GM12878 (cell line): Measurements from ENCODE around the gene S100A9. TPM values are rescaled to one million over a fixed set of nuclear protein-coding genes. Genes with fewer than 3 reads are reported as not detected.

Source experiments
- ATAC-seq: fragments of 200-7000 bp; cut with Tn5 transposase; 3 replicates; pipeline ENCODE4 v1.9.1; 2020; ENCODE audit warnings: mild to moderate bottlenecking, moderate library complexity
- BruUV-seq: library from RNA; stranded (reverse); fragments of 400-500 nt; replicated peaks from 2 replicates; lab custom pipeline; 2021; lab: Mats Ljungman, UMichigan
- CTCF ChIA-PET: fragments of 300-600 bp; sonication (Branson Sonifier 250); formaldehyde crosslinking; extraction: SDS; loops from one replicate; lab custom pipeline; 2021; ENCODE audit warnings: inconsistent platforms; lab: Yijun Ruan, JAX
- POLR2A ChIA-PET: fragments of 350-600 bp; formaldehyde crosslinking; extraction: SDS; loops from one replicate; lab custom pipeline; 2021; ENCODE audit warnings: inconsistent platforms; lab: Charles Lee
- RAD21 ChIA-PET: fragments of 300-600 bp; sonication (Branson Sonifier 250); formaldehyde crosslinking; loops from one replicate; lab custom pipeline; 2023; ENCODE audit warnings: antibody characterized with exemption; ENCODE audit not compliant: unreplicated experiment; lab: Charles Lee
- SMC1A ChIA-PET: fragments of 300-600 bp; sonication (Branson Sonifier 250); formaldehyde crosslinking; loops from one replicate; lab custom pipeline; 2023; ENCODE audit not compliant: unreplicated experiment, uncharacterized antibody; lab: Charles Lee
- DNase-seq: peaks from one replicate; pipeline ENCODE4 v3.0.0-alpha.2; 2011; ENCODE audit warnings: low read depth, low spot score
- FAIRE-seq: peaks from 3 replicates; lab custom pipeline; 2011; peaks lifted over from hg19 to GRCh38; lab: Jason Lieb, UNC
- H2AFZ ChIP-seq: 2 replicates; pipeline ENCODE4 v1.6.0; 2011; ENCODE audit warnings: low read depth, low read length, control low read depth; ENCODE audit not compliant: control insufficient read depth
- H3K27ac ChIP-seq: 2 replicates; pipeline ENCODE4 v1.5.1; 2011; ENCODE audit warnings: control low read depth; ENCODE audit not compliant: control insufficient read depth, insufficient read depth
- H3K27me3 ChIP-seq, 2 experiments: replicated peaks in 1 of 2; 2 replicates each; pipeline versions ENCODE4 v1.6.0 to v1.6.1; 2011; ENCODE audit warnings: low read length in 1 of 2; ENCODE audit not compliant: control insufficient read depth in 2 of 2, insufficient read depth in 2 of 2
- H3K36me3 ChIP-seq, 2 experiments: 2 replicates each; pipeline ENCODE4 v1.5.1; 2011; ENCODE audit warnings: low read length in 1 of 2; ENCODE audit not compliant: control insufficient read depth in 2 of 2, insufficient read depth in 2 of 2
- H3K4me1 ChIP-seq: 2 replicates; pipeline ENCODE4 v1.6.1; 2011; ENCODE audit warnings: mild to moderate bottlenecking, low read length, moderate library complexity, mixed read lengths; ENCODE audit not compliant: control insufficient read depth, insufficient read depth
- H3K4me2 ChIP-seq: 2 replicates; pipeline ENCODE4 v1.6.0; 2011; ENCODE audit warnings: control low read depth; ENCODE audit not compliant: control insufficient read depth, insufficient read depth
- H3K4me3 ChIP-seq: fragments of 200-600 bp; sonication (generic); 2 replicates; pipeline ENCODE4 v1.5.1; 2016
- H3K79me2 ChIP-seq: 2 replicates; pipeline ENCODE4 v1.6.0; 2011; ENCODE audit warnings: low read length; ENCODE audit not compliant: control insufficient read depth, insufficient read depth
- H3K9ac ChIP-seq: 2 replicates; pipeline ENCODE4 v1.8.0; 2011; ENCODE audit warnings: low read length, control low read depth, mixed read lengths; ENCODE audit not compliant: control insufficient read depth, insufficient read depth
- H3K9me3 ChIP-seq: replicated peaks from 3 replicates; pipeline ENCODE4 v1.5.1; 2011; ENCODE audit warnings: mild to moderate bottlenecking, low read length; ENCODE audit not compliant: control insufficient read depth, insufficient read depth
- H4K20me1 ChIP-seq: 2 replicates; pipeline ENCODE4 v1.6.0; 2011; ENCODE audit not compliant: control insufficient read depth, insufficient read depth
- CTCF ChIP-seq, 3 experiments: IDR thresholded peaks in 2 of 3; conservative IDR thresholded peaks in 1 of 3; 2 replicates each; pipeline ENCODE4 v1.5.1; 2011; ENCODE audit warnings: low read depth in 3 of 3, low read length in 3 of 3, mild to moderate bottlenecking in 3 of 3, control low read depth in 2 of 3, moderate library complexity in 2 of 3, inconsistent platforms in 1 of 3, mixed read lengths in 1 of 3; ENCODE audit not compliant: control insufficient read depth in 2 of 3, insufficient read depth in 1 of 3; ENCODE audit errors: extremely low read depth in 1 of 3
- RAD21 ChIP-seq: IDR thresholded peaks from 2 replicates; pipeline ENCODE4 v1.6.1; 2011; ENCODE audit warnings: mild to moderate bottlenecking, low read depth, low read length, moderate library complexity; ENCODE audit not compliant: insufficient read depth
- WGBS: methylation state at CpG from one replicate; pipeline ENCODE4 v1.1.6; 2016; ENCODE audit warnings: low lambda C conversion rate; ENCODE audit not compliant: insufficient replicate concordance, insufficient coverage; ENCODE audit errors: missing lambda C conversion rate; 5-methylcytosine and 5-hydroxymethylcytosine counted together
- in situ Hi-C: fragments of 300-500 bp; cut with MboI; formaldehyde crosslinking; loops from 9 replicates; pipeline ENCODE4 v1.14.3; 2018; ENCODE audit warnings: mixed read lengths
- intact Hi-C: fragments of 100-400 bp; cut with micrococcal nuclease; formaldehyde crosslinking; loops from one replicate; pipeline ENCODE4 v1.14.2; 2022; ENCODE audit not compliant: unreplicated experiment
- polyA plus RNA-seq, 11 experiments: library from polyadenylated mRNA; depleted of rRNA in 4 of 11; unstranded in 6 of 11; stranded (reverse) in 5 of 11; fragments of >200 nt; fragmentation: Nextera tagmentation in 4 of 11; fragmentation: Illumina TruSeq in 1 of 11; extraction: Ambion mirVana in 4 of 11; extraction: Trizol in 1 of 11; gene quantifications; 1 replicate in 1 of 11; 2 replicates in 10 of 11; pipeline versions ENCODE4 v1.2.1 to v1.2.3, GENCODE V29; 2011 to 2016; ENCODE audit warnings: inconsistent platforms in 2 of 11, missing spikeins in 2 of 11, low read depth in 1 of 11
- total RNA-seq, 4 experiments: library from RNA; depleted of rRNA in 3 of 4; stranded (reverse); fragments of >200 nt in 3 of 4; fragmentation: Illumina TruSeq in 1 of 4; extraction: Trizol in 1 of 4; gene quantifications; 2 replicates each; pipeline versions ENCODE4 v1.2.1 to v1.2.3, GENCODE V29; 2013 to 2021
- TF ChIP-seq, protein P1 (sequence below): fragments of 150-350 bp; IDR thresholded peaks from 2 replicates; pipeline ENCODE4 v1.6.1; 2014; ENCODE audit warnings: mild to moderate bottlenecking, low read depth, low read length

Gene S100A9
- total and polyA plus RNA-seq, 10 of the 15 experiments (the other 5 are each of a cell fraction or from before 2014, with no cell fraction given): 0.22 to 1.7 (median 0.49) TPM; not detected in 3

- no peaks in the 10 kb centered on the region for H3K4me1 ChIP-seq
- H3K9me3 ChIP-seq: no peaks in the 10 kb centered on the region
- SMC1A ChIA-PET: interaction anchor here (0.8 to 3.1 kb wide), 10 partner anchors 8 to 198 kb away, joined by 3 to 14 read pairs (median 4); no protein-coding TSS in a partner anchor
- DNase-seq (no peak), ATAC-seq (no peak)
- H3K4me2 ChIP-seq: no peak within 1 kb of the TSS
- WGBS: 22% methylated on average over 4 of the region's 4 CpGs
- CTCF ChIA-PET: interaction anchor here (0.7 to 5.1 kb wide), 11 partner anchors 15 to 316 kb away, joined by 3 to 40 read pairs (median 3); no protein-coding TSS in a partner anchor
- BruUV-seq: no TSS peak
- no peak within 1 kb of the TSS for H3K4me3 ChIP-seq
- H3K79me2 ChIP-seq: no peaks in the 10 kb centered on the region
- no peaks in the 10 kb centered on the region for H3K36me3 ChIP-seq
- no peak within 1 kb of the TSS for H3K27ac ChIP-seq
- in situ Hi-C loops: no loop called here
- POLR2A ChIA-PET: interaction anchor here (1.2 kb wide), 1 partner anchor 39 kb away, joined by 3 read pairs; no protein-coding TSS in a partner anchor
- no peak within 1 kb of the TSS for H2AFZ ChIP-seq
- TF ChIP-seq RAD21 (peak; percentile 59), CTCF (IDR thresholded peaks at IDR 0.05 in 2 of 3, conservative IDR thresholded peaks at IDR 0.05 in 1 of 3; ENCODE audit: control insufficient read depth in 2 of 3, extremely low read depth in 1 of 3, insufficient read depth in 1 of 3, low read depth in 3 of 3, low read length in 3 of 3) (peak in 2 of 3 experiments; percentile 25 to 36; a peak in 3 of 6 replicates)
- TF ChIP-seq, protein P1, sequence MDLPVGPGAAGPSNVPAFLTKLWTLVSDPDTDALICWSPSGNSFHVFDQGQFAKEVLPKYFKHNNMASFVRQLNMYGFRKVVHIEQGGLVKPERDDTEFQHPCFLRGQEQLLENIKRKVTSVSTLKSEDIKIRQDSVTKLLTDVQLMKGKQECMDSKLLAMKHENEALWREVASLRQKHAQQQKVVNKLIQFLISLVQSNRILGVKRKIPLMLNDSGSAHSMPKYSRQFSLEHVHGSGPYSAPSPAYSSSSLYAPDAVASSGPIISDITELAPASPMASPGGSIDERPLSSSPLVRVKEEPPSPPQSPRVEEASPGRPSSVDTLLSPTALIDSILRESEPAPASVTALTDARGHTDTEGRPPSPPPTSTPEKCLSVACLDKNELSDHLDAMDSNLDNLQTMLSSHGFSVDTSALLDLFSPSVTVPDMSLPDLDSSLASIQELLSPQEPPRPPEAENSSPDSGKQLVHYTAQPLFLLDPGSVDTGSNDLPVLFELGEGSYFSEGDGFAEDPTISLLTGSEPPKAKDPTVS: no peak
- TF ChIP-seq, all 136 proteins: peak for 2
- intact Hi-C loops: no loop called here
- Histone ChIP-seq H3K27me3 (no peaks in the 10 kb centered on the region), H3K9ac (no peak within 1 kb of the TSS), H4K20me1 (no peaks in the 10 kb centered on the region)
- FAIRE-seq: no peak
- RAD21 ChIA-PET: interaction anchor here (0.7 to 2.1 kb wide), 6 partner anchors 13 to 42 kb away, joined by 3 to 6 read pairs (median 4); partner anchors contain the start of gene PGLYRP4
These were observed 45.0 kb upstream of the S100A9 start, which contains the start of gene PGLYRP3 for GRCh38 chr1:153312570-153313186. PGLYRP3 (minus strand) TSS chr1:153312952; CDS start chr1:153310665, 2,287 bp downstream.
